GM23248 (cell line): ENCODE measurements around the gene MVP. TPM values are rescaled to one million over a fixed set of nuclear protein-coding genes. Genes with fewer than 3 reads are reported as not detected.
"Not testable (repeated sequence)": the region's sequence is repeated elsewhere in the genome, so short reads cannot be mapped to it uniquely, and the experiment has no call there.

Experiments used
- DNase-seq: peaks from one replicate; pipeline ENCODE4 v3.0.0-alpha.2; 2015
- H2AFZ ChIP-seq: fragments of 200-600 bp; sonication (generic); 2 replicates; pipeline ENCODE4 v1.6.1; 2016; ENCODE audit warnings: antibody characterized with exemption
- H3F3A ChIP-seq: fragments of 200-600 bp; sonication (generic); 2 replicates; pipeline ENCODE4 v1.6.1; 2016; ENCODE audit warnings: mild to moderate bottlenecking, antibody characterized with exemption, mixed run types; ENCODE audit not compliant: insufficient read depth
- H3K27ac ChIP-seq: fragments of 200-600 bp; sonication (generic); 2 replicates; pipeline ENCODE4 v1.5.1; 2016; ENCODE audit warnings: mild to moderate bottlenecking
- H3K27me3 ChIP-seq: fragments of 200-600 bp; sonication (generic); replicated peaks from 2 replicates; pipeline ENCODE4 v1.6.1; 2016; ENCODE audit warnings: mild to moderate bottlenecking; ENCODE audit not compliant: insufficient read depth
- H3K36me3 ChIP-seq: fragments of 200-600 bp; sonication (generic); 2 replicates; pipeline ENCODE4 v1.6.1; 2016; ENCODE audit warnings: low read depth, mild to moderate bottlenecking
- H3K4me1 ChIP-seq: fragments of 200-600 bp; sonication (generic); 2 replicates; pipeline ENCODE4 v1.6.1; 2016; ENCODE audit warnings: mild to moderate bottlenecking; ENCODE audit not compliant: insufficient read depth
- H3K4me2 ChIP-seq: fragments of 200-600 bp; sonication (generic); one replicate; pipeline ENCODE4 v1.6.1; 2016; ENCODE audit warnings: mild to moderate bottlenecking; ENCODE audit not compliant: unreplicated experiment
- H3K4me3 ChIP-seq: fragments of 200-600 bp; sonication (generic); 2 replicates; pipeline ENCODE4 v1.5.1; 2016; ENCODE audit warnings: mild to moderate bottlenecking
- H3K79me2 ChIP-seq: fragments of 200-600 bp; sonication (generic); 2 replicates; pipeline ENCODE4 v1.6.1; 2016; ENCODE audit warnings: mild to moderate bottlenecking; ENCODE audit not compliant: insufficient read depth
- H3K9ac ChIP-seq: fragments of 200-600 bp; sonication (generic); 2 replicates; pipeline ENCODE4 v1.6.1; 2016; ENCODE audit warnings: mild to moderate bottlenecking
- H3K9me2 ChIP-seq: fragments of 200-600 bp; sonication (generic); 2 replicates; pipeline ENCODE4 v1.6.1; 2016; ENCODE audit warnings: mixed run types, mild to moderate bottlenecking, moderate library complexity; ENCODE audit not compliant: insufficient read depth
- H3K9me3 ChIP-seq: fragments of 200-600 bp; sonication (generic); one replicate; pipeline ENCODE4 v1.6.1; 2017; ENCODE audit warnings: low read depth
- H4K20me1 ChIP-seq: fragments of 200-600 bp; sonication (generic); 2 replicates; pipeline ENCODE4 v1.6.0; 2016; ENCODE audit not compliant: insufficient read depth
- EZH2 ChIP-seq: fragments of 200-600 bp; sonication (generic); IDR thresholded peaks from 2 replicates; pipeline ENCODE4 v1.6.1; 2018; ENCODE audit warnings: antibody characterized with exemption, mild to moderate bottlenecking; ENCODE audit not compliant: insufficient read depth, poor library complexity, severe bottlenecking
- EZH2phosphoT487 ChIP-seq: fragments of 200-600 bp; sonication (generic); IDR thresholded peaks from 2 replicates; pipeline ENCODE4 v1.6.1; 2018; ENCODE audit warnings: antibody characterized with exemption, moderate library complexity, mild to moderate bottlenecking, low read depth; ENCODE audit not compliant: insufficient read depth
- WGBS, 2 experiments: methylation state at CpG; one replicate each; pipeline ENCODE4 v1.1.6; 2015 to 2017; ENCODE audit warnings: low lambda C conversion rate in 2 of 2, low coverage in 1 of 2; ENCODE audit errors: missing lambda C conversion rate in 2 of 2; 5-methylcytosine and 5-hydroxymethylcytosine counted together
- in situ Hi-C: fragments of 300-500 bp; cut with MboI; formaldehyde crosslinking; loops from 2 replicates; pipeline ENCODE4 v1.15.0; 2020
- polyA plus RNA-seq: library from polyadenylated mRNA; unstranded; fragments of >200 nt; fragmentation: Nextera tagmentation; extraction: Ambion mirVana; gene quantifications from 2 replicates; pipeline ENCODE4 v1.2.1, GENCODE V29; 2016
- total RNA-seq: library from RNA; depleted of rRNA; stranded (reverse); fragments of >200 nt; shearing (Covaris generic); gene quantifications from 2 replicates; pipeline ENCODE4 v1.2.3, GENCODE V29; 2014

MVP gene
- total and polyA plus RNA-seq, 2 experiments from 2014 or later = 230 to 272 TPM

- no peak for TF ChIP-seq EZH2
- TF ChIP-seq EZH2phosphoT487 = no peak
- Histone ChIP-seq H2AFZ (no peak overlapping the region), H3K27me3 (no peaks in the 10 kb centered on the region), H4K20me1 (no peaks in the 10 kb centered on the region), H3K27ac (peak overlapping the region; percentile 93), H3K4me1 (peaks cover 47% of the 10 kb centered on the region), H3K4me2 (no peak overlapping the region), H3K9me3 (no peaks in the 10 kb centered on the region), H3K79me2 (peaks cover 99% of the 10 kb centered on the region), H3K36me3 (no peaks in the 10 kb centered on the region), H3F3A (peaks cover 37% of the 10 kb centered on the region), H3K4me3 (no peak overlapping the region), H3K9me2 (no peaks in the 10 kb centered on the region), H3K9ac (peak overlapping the region; percentile 58; the same call in 1 of the 2 replicates)
- WGBS, 2 experiments = 98 to 100% methylated on average over 3 to 8 of the region's 8 CpGs
- in situ Hi-C loops = no loop called here
- DNase-seq = no peak
Observed at GRCh38 chr16:29826342-29826695, 6.1 kb downstream of the MVP start.

GRCh38 chr16:29830774-29831173 is 10.5 kb downstream of the MVP start:
- Histone ChIP-seq H3K27me3 (no peaks in the 10 kb centered on the region), H3K4me2 (no peak overlapping the region), H2AFZ (no peak overlapping the region), H3K4me3 (no peak overlapping the region), H3K36me3 (peaks cover 21% of the 10 kb centered on the region), H3K4me1 (peaks cover 6% of the 10 kb centered on the region), H3K27ac (no peak overlapping the region), H3K9ac (no peak overlapping the region), H3K79me2 (peaks cover 81% of the 10 kb centered on the region), H3F3A (no peaks in the 10 kb centered on the region), H3K9me3 (no peaks in the 10 kb centered on the region), H4K20me1 (no peaks in the 10 kb centered on the region), H3K9me2 (no peaks in the 10 kb centered on the region)
- no peak for DNase-seq
- TF ChIP-seq EZH2phosphoT487 (no peak), EZH2 (no peak)
- 94 to 95% methylated on average over 9 to 11 of the region's 11 CpGs for WGBS, 2 experiments
- in situ Hi-C loops = no loop called here

- Histone ChIP-seq H3K4me1 (no peaks in the 10 kb centered on the region), H3K36me3 (peaks cover 25% of the 10 kb centered on the region), H3K27me3 (no peaks in the 10 kb centered on the region), H3K9me2 (no peaks in the 10 kb centered on the region), H3K9me3 (no peaks in the 10 kb centered on the region), H3K9ac (no peak overlapping the region), H3K4me3 (no peak overlapping the region), H4K20me1 (no peaks in the 10 kb centered on the region), H2AFZ (no peak overlapping the region), H3K27ac (no peak overlapping the region), H3F3A (no peaks in the 10 kb centered on the region), H3K4me2 (no peak overlapping the region), H3K79me2 (peaks cover 78% of the 10 kb centered on the region)
- no peak for TF ChIP-seq EZH2
- TF ChIP-seq EZH2phosphoT487 = no peak
- WGBS, 2 experiments = 76 to 86% methylated on average over 2 of the region's 2 CpGs
- in situ Hi-C loops = no loop called here
- no peak for DNase-seq
Observed at GRCh38 chr16:29831490-29831889, 11.2 kb downstream of the MVP start.

GRCh38 chr16:29833219-29833618 is 13.0 kb downstream of the MVP start:
- H3F3A ChIP-seq, H3K9me3 ChIP-seq, H4K20me1 ChIP-seq, H3K4me1 ChIP-seq, H3K9me2 ChIP-seq, H3K27me3 ChIP-seq, H3K27ac ChIP-seq, in situ Hi-C loops, H3K4me3 ChIP-seq, H3K4me2 ChIP-seq, H2AFZ ChIP-seq, DNase-seq, H3K9ac ChIP-seq: not testable (repeated sequence)
- Histone ChIP-seq H3K79me2 (peaks cover 75% of the 10 kb centered on the region), H3K36me3 (peaks cover 42% of the 10 kb centered on the region)
- 98 to 100% methylated on average over 4 of the region's 4 CpGs for WGBS, 2 experiments

- Histone ChIP-seq H4K20me1 (no peaks in the 10 kb centered on the region), H2AFZ (no peak overlapping the region), H3K36me3 (peaks cover 50% of the 10 kb centered on the region), H3K9me3 (no peaks in the 10 kb centered on the region), H3K9me2 (no peaks in the 10 kb centered on the region), H3K27ac (no peak overlapping the region), H3F3A (no peaks in the 10 kb centered on the region), H3K79me2 (peaks cover 66% of the 10 kb centered on the region), H3K27me3 (no peaks in the 10 kb centered on the region), H3K4me1 (no peaks in the 10 kb centered on the region), H3K9ac (no peak overlapping the region), H3K4me3 (no peak overlapping the region), H3K4me2 (no peak overlapping the region)
- no peak for TF ChIP-seq EZH2
- no peak for TF ChIP-seq EZH2phosphoT487
- DNase-seq = no peak
- WGBS, 2 experiments = 90 to 94% methylated on average over 5 of the region's 5 CpGs
- in situ Hi-C loops = no loop called here
Observed at GRCh38 chr16:29834079-29834478, 13.8 kb downstream of the MVP start.
